Prostate gland (tissue), 2 donors: ENCODE results near the gene MVP.
"Not testable (repeated sequence)": the region's sequence is repeated elsewhere in the genome, so short reads cannot be mapped to it uniquely, and the experiment has no call there.

Experiments used
- CTCF ChIP-seq, 4 experiments: fragments of 200-600 bp in 2 of 4; fragments of 450-650 bp in 2 of 4; sonication (generic) in 2 of 4; IDR thresholded peaks; 1 replicate in 3 of 4; 2 replicates in 1 of 4; pipeline ENCODE4 v1.5.1; 2016 to 2019; ENCODE audit warnings: antibody characterized with exemption in 4 of 4, mild to moderate bottlenecking in 2 of 4, moderate library complexity in 2 of 4
- POLR2AphosphoS5 ChIP-seq: sonication (generic); formaldehyde crosslinking; IDR thresholded peaks from one replicate; pipeline ENCODE4 v1.6.1; 2017; ENCODE audit warnings: antibody characterized with exemption

GRCh38 chr16:29869067-29869466 lies 48.8 kb downstream of the MVP start:
- not testable (repeated sequence) for TF ChIP-seq CTCF (IDR thresholded peaks at IDR 0.05); POLR2AphosphoS5
